GM23338 (cell line): ENCODE measurements around the gene PPP2R3B. TPM values are rescaled to one million over a fixed set of nuclear protein-coding genes. Genes with fewer than 3 reads are reported as not detected.

Experiments
- ATAC-seq: fragments of 200-7000 bp; cut with Tn5 transposase; 3 replicates; pipeline ENCODE4 v1.9.1; 2020
- DNase-seq: peaks from one replicate; pipeline ENCODE4 v3.0.0-alpha.2; 2015; ENCODE audit warnings: low spot score
- H2AFZ ChIP-seq: fragments of 200-600 bp; sonication (generic); 2 replicates; pipeline ENCODE4 v1.8.0; 2016; ENCODE audit warnings: antibody characterized with exemption, mild to moderate bottlenecking, moderate library complexity
- H3F3A ChIP-seq: fragments of 200-600 bp; sonication (generic); replicated peaks from 2 replicates; pipeline ENCODE4 v1.8.0; 2017; ENCODE audit warnings: antibody characterized with exemption, mixed run types, low read depth
- H3K27ac ChIP-seq: fragments of 200-600 bp; sonication (generic); 2 replicates; pipeline ENCODE4 v1.6.1; 2016; ENCODE audit warnings: low read depth
- H3K27me3 ChIP-seq: fragments of 200-600 bp; sonication (generic); 2 replicates; pipeline ENCODE4 v1.8.0; 2016; ENCODE audit warnings: mild to moderate bottlenecking, mixed run types, moderate library complexity; ENCODE audit not compliant: insufficient read depth
- H3K36me3 ChIP-seq: fragments of 200-600 bp; sonication (generic); 2 replicates; pipeline ENCODE4 v1.8.0; 2016; ENCODE audit warnings: mild to moderate bottlenecking; ENCODE audit not compliant: insufficient read depth
- H3K4me1 ChIP-seq: fragments of 200-600 bp; sonication (generic); 2 replicates; pipeline ENCODE4 v1.8.0; 2016; ENCODE audit warnings: mild to moderate bottlenecking, moderate library complexity; ENCODE audit not compliant: insufficient read depth
- H3K4me2 ChIP-seq: fragments of 200-600 bp; sonication (generic); 2 replicates; pipeline ENCODE4 v1.7.1; 2017; ENCODE audit warnings: mixed run types
- H3K4me3 ChIP-seq: fragments of 200-600 bp; sonication (generic); 2 replicates; pipeline ENCODE4 v1.6.1; 2016; ENCODE audit warnings: mixed run types
- H3K79me2 ChIP-seq: fragments of 200-600 bp; sonication (generic); replicated peaks from 2 replicates; pipeline ENCODE4 v1.8.0; 2017; ENCODE audit warnings: mild to moderate bottlenecking; ENCODE audit not compliant: insufficient read depth
- H3K9me2 ChIP-seq: fragments of 200-600 bp; sonication (generic); 2 replicates; pipeline ENCODE4 v1.8.0; 2017; ENCODE audit not compliant: insufficient read depth
- H4K20me1 ChIP-seq: fragments of 200-600 bp; sonication (generic); replicated peaks from 2 replicates; pipeline ENCODE4 v1.8.0; 2017; ENCODE audit warnings: mild to moderate bottlenecking; ENCODE audit not compliant: insufficient read depth
- H3K27ac Mint-ChIP-seq: 2 replicates; pipeline ENCODE4 v1.8.0; 2020; ENCODE audit warnings: inconsistent platforms, mild to moderate bottlenecking, moderate library complexity, mixed read lengths
- H3K27me3 Mint-ChIP-seq: 3 replicates; pipeline ENCODE4 v1.8.0; 2022; ENCODE audit warnings: low read depth, mild to moderate bottlenecking, moderate library complexity, mixed read lengths, inconsistent platforms; ENCODE audit not compliant: insufficient read depth, poor library complexity
- H3K36me3 Mint-ChIP-seq: 3 replicates; pipeline ENCODE4 v1.8.0; 2021; ENCODE audit warnings: low read depth, mild to moderate bottlenecking, inconsistent platforms, moderate library complexity, mixed read lengths
- H3K4me1 Mint-ChIP-seq: 3 replicates; pipeline ENCODE4 v1.8.0; 2020; ENCODE audit warnings: mild to moderate bottlenecking, inconsistent platforms, mixed read lengths
- H3K4me3 Mint-ChIP-seq: 3 replicates; pipeline ENCODE4 v1.8.0; 2021; ENCODE audit warnings: moderate library complexity, mild to moderate bottlenecking, inconsistent platforms, mixed read lengths
- H3K9me3 Mint-ChIP-seq: 3 replicates; pipeline ENCODE4 v1.8.0; 2020; ENCODE audit warnings: moderate library complexity, mild to moderate bottlenecking, inconsistent platforms, mixed read lengths
- CREB1 ChIP-seq: fragments of 250-450 bp; sonication (Bioruptor Pico); IDR thresholded peaks from 2 replicates; pipeline ENCODE4 v1.5.0; 2020; ENCODE audit warnings: low read depth, mild to moderate bottlenecking, moderate library complexity
- CTCF ChIP-seq, 2 experiments: fragments of 200-600 bp in 1 of 2; sonication (generic) in 1 of 2; conservative IDR thresholded peaks; 2 replicates each; pipeline versions ENCODE4 v1.5.1 to v1.6.1; 2016 to 2017; ENCODE audit warnings: antibody characterized with exemption in 2 of 2, low read depth in 2 of 2, mild to moderate bottlenecking in 2 of 2, moderate library complexity in 1 of 2
- ETS1 ChIP-seq: IDR thresholded peaks from 2 replicates; pipeline ENCODE4 v1.6.1; 2016; ENCODE audit warnings: antibody characterized with exemption
- EZH2 ChIP-seq: fragments of 200-600 bp; sonication (generic); IDR thresholded peaks from one replicate; pipeline ENCODE4 v1.8.0; 2017; ENCODE audit warnings: antibody characterized with exemption, mild to moderate bottlenecking, low read depth; ENCODE audit not compliant: unreplicated experiment
- EZH2phosphoT487 ChIP-seq: fragments of 200-600 bp; sonication (generic); IDR thresholded peaks from one replicate; pipeline ENCODE4 v1.8.1; 2018; ENCODE audit warnings: antibody characterized with exemption; ENCODE audit not compliant: unreplicated experiment
- JUNB ChIP-seq: IDR thresholded peaks from one replicate; pipeline ENCODE4 v1.6.1; 2016; ENCODE audit warnings: antibody characterized with exemption; ENCODE audit not compliant: unreplicated experiment
- NANOG ChIP-seq: IDR thresholded peaks from 2 replicates; pipeline ENCODE4 v1.6.1; 2016; ENCODE audit warnings: antibody characterized with exemption, borderline replicate concordance
- POLR2AphosphoS5 ChIP-seq: IDR thresholded peaks from 2 replicates; pipeline ENCODE4 v1.6.1; 2016; ENCODE audit warnings: antibody characterized with exemption, low read depth
- REST ChIP-seq: IDR thresholded peaks from one replicate; pipeline ENCODE4 v1.6.1; 2018; ENCODE audit warnings: antibody characterized with exemption; ENCODE audit not compliant: unreplicated experiment
- STAT1 ChIP-seq: IDR thresholded peaks from one replicate; pipeline ENCODE4 v1.6.1; 2016; ENCODE audit warnings: antibody characterized with exemption; ENCODE audit not compliant: unreplicated experiment
- ZNF114 ChIP-seq: fragments of 250-450 bp; sonication (Bioruptor Pico); IDR thresholded peaks from 2 replicates; pipeline ENCODE4 v1.5.0; 2020; ENCODE audit warnings: mild to moderate bottlenecking, moderate library complexity
- ZNF331 ChIP-seq: fragments of 250-450 bp; sonication (Bioruptor Pico); IDR thresholded peaks from 2 replicates; pipeline ENCODE4 v1.5.0; 2020; ENCODE audit warnings: low read depth, mild to moderate bottlenecking, moderate library complexity
- ZNF462 ChIP-seq: fragments of 250-450 bp; sonication (Bioruptor Pico); IDR thresholded peaks from 2 replicates; pipeline ENCODE4 v1.5.0; 2020; ENCODE audit warnings: mild to moderate bottlenecking, moderate library complexity
- polyA plus RNA-seq: library from polyadenylated mRNA; unstranded; fragments of >200 nt; fragmentation: Nextera tagmentation; extraction: Ambion mirVana; gene quantifications from 2 replicates; pipeline ENCODE4 v1.2.1, GENCODE V29; 2016
- total RNA-seq: library from RNA; depleted of rRNA; stranded (reverse); fragments of >200 nt; shearing (Covaris generic); gene quantifications from 2 replicates; pipeline ENCODE4 v1.2.3, GENCODE V29; 2014

PPP2R3B gene
- total and polyA plus RNA-seq, 2 experiments from 2014 or later, result 50.1 to 104 TPM

- Mint-ChIP-seq H3K9me3 (peaks cover 9% of the 10 kb centered on the region; the same call in 2 of the 3 replicates), H3K4me1 (no peaks in the 10 kb centered on the region; the same call in 2 of the 3 replicates), H3K27me3 (peaks cover 23% of the 10 kb centered on the region), H3K27ac (no peak overlapping the region), H3K36me3 (peaks cover 51% of the 10 kb centered on the region), H3K4me3 (no peak overlapping the region)
- H3K79me2 ChIP-seq, result 0 out of 2 replicates have a peak, but pooled peaks cover 5% of the 10 kb centered on the region
- no peak overlapping the region for H3K4me2 ChIP-seq
- no peaks in the 10 kb centered on the region for H3K4me1 ChIP-seq
- no peak overlapping the region for H3K4me3 ChIP-seq
- no peak for DNase-seq
- H3K27ac ChIP-seq, result no peak overlapping the region; the same call in 1 of the 2 replicates
- no peaks in the 10 kb centered on the region for H3K9me2 ChIP-seq
- H3K36me3 ChIP-seq, result peaks cover 6% of the 10 kb centered on the region; the same call in 1 of the 2 replicates
- no peak for ATAC-seq
- no peak for TF ChIP-seq POLR2AphosphoS5
- no peak for TF ChIP-seq CTCF (conservative IDR thresholded peaks at IDR 0.05; ENCODE audit: low read depth in 2 of 2)
- TF ChIP-seq ETS1, result no peak
- no peak for TF ChIP-seq ZNF114
- no peak for TF ChIP-seq CREB1 (CRISPR knock-in tag)
- no peak for TF ChIP-seq EZH2phosphoT487
- no peak for TF ChIP-seq JUNB
- TF ChIP-seq ZNF331 (CRISPR knock-in tag), result no peak
- no peak for TF ChIP-seq NANOG
- TF ChIP-seq STAT1, result no peak
- no peak for TF ChIP-seq EZH2
- no peak for TF ChIP-seq ZNF462 (CRISPR knock-in tag)
- TF ChIP-seq REST, result no peak
- no peaks in the 10 kb centered on the region; the same call in 1 of the 2 replicates for H4K20me1 ChIP-seq
- H3K27me3 ChIP-seq, result no peaks in the 10 kb centered on the region
- no peak overlapping the region for H2AFZ ChIP-seq
- 0 out of 2 replicates have a peak, but pooled peaks cover 10% of the 10 kb centered on the region for H3F3A ChIP-seq
Measured at GRCh38 chrX:313546-313945, 73.2 kb downstream of the PPP2R3B start.
